PC-9 (cell line): ENCODE measurements around the gene SSNA1.

Source experiments
- CTCF ChIP-seq: fragments of 200-600 bp; sonication (generic); conservative IDR thresholded peaks from 2 replicates; pipeline ENCODE4 v1.6.1; 2017; ENCODE audit warnings: mixed run types, antibody characterized with exemption, mild to moderate bottlenecking, moderate library complexity
- EZH2 ChIP-seq: fragments of 200-600 bp; sonication (generic); IDR thresholded peaks from 2 replicates; pipeline ENCODE4 v1.8.0; 2017; ENCODE audit warnings: antibody characterized with exemption, low read depth

- TF ChIP-seq CTCF (no peak), EZH2 (no peak)
Observed at GRCh38 chr9:137174722-137175293, 13.7 kb upstream of the SSNA1 start.
